Measurements from ENCODE around the gene TEX19. TPM values are rescaled to one million over a fixed set of nuclear protein-coding genes. Genes with fewer than 3 reads are reported as not detected.

TEX19 gene
- total and polyA plus RNA-seq, 9 of the 15 experiments (the other 6 are each of a cell fraction or from before 2014, with no cell fraction given) = 0.10 to 4.9 (median 1.9) TPM

DNA sequence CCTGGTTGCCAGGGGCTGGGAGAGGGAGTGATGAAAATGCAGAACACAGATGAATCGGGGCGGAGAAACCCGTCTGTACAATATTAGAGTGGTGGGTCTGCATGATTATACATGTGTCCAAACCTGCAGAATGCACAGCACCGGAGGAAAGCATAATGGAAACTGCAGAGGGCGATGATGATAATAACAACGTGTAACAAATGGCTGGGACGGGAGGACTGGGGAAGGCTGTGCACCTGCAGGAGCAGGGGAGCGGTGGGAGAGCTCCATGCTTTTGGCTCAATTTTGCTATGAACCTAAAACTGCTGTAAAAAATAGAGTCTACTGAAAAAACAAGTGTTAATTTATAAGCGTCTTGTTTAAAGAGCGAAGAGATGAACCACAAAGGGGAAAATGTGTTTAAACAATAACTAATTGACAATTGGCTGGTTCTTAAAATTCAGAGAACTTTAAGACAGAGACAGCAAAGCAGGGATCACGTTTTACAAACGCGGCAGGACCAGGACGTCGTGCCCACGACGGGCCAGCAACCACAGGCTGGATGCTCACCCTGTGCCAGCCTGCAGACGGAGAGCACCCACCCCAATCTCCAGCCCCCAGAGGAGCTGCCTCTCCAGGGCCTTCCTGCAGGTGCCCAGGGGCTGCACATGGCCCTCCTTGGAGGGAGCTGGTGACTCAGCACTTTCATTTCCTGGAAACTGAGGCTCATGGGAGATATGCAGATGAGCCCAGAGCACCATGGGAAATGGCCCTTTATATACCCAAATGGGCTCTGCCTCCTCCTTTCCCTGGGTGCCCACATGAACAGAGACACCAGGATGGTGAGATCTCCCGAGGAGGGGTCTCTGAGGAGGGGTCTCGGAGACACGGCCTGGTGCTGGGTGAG lies at the start of gene TEX19 (continued):
- TF ChIP-seq ZNF766 (CRISPR knock-in tag; conservative IDR thresholded peaks at IDR 0.05) (0 out of 2 replicates have a peak, but pooled peaks have one; percentile 28), ZNF707 (CRISPR knock-in tag; conservative IDR thresholded peaks at IDR 0.05) (no peak), NEUROD1 (IDR thresholded peaks at IDR 0.05; ENCODE audit: borderline replicate concordance, low read depth, low read length, partially characterized antibody) (no peak), FOXJ2 (tag; IDR thresholded peaks at IDR 0.05) (no peak), ZNF764 (CRISPR knock-in tag; IDR thresholded peaks at IDR 0.05; ENCODE audit: low read depth) (no peak), GABPB2 (CRISPR knock-in tag; conservative IDR thresholded peaks at IDR 0.05) (no peak)

DNA sequence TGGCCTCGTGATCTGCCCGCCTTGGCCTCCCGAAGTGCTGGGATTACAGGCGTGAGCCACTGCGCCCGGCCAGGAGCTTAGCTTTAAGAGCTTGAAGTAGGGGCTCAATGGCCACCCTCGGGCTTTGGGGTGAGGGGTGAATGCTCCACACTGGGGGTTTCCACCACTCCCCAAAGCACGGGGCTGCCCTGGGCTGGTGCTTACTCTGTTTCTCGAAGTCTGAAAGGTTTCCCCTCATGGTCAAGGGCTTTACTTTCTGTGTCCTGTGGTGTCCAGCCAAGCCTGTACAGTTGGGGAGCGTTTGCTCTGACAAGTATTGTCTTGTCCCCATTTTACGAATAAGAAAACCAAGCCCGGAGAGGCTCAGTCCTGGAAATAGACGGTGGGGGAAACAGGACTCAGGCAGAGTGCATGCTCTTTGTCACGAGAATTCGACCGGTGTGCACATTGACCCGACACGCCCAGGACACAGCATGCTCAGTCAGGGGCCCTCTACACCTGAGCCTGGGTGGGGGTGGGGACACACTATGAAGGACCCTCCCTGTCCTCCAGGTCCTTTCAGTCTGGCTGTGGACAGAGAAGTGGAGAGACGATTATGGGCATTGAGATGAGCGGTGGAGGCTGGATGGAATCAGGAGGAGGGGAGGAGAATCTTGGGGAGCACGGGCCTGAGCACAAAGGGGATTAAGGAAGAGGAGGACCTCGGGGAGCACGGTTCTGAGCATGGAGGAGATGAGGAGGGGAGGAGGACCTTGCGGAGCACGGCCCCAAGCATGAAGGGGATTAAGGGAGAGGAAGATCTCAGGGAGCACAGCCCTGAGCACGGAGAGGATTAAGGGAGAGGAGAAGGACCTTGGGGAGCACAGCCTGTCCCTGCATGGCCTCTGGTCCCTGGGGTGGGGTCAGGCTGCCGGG lies 49.1 kb upstream of the TEX19 start:
- Histone ChIP-seq H3K27ac (ENCODE audit: extremely low read depth, low read depth, low read length) (no peak overlapping the region), H3K4me2 (ENCODE audit: insufficient read depth, low read length) (no peak overlapping the region), H3K36me3 (ENCODE audit: control insufficient read depth, insufficient read depth, low read length) (no peaks in the 10 kb centered on the region), H3K4me1 (replicated peaks in 1 of 2; ENCODE audit: control insufficient read depth in 2 of 2, insufficient read depth in 2 of 2, low read length in 2 of 2) (peaks cover 11 to 49% of the 10 kb centered on the region in 2 experiments; a peak in 4 of 5 replicates), H3K27me3 (ENCODE audit: control insufficient read depth in 2 of 2, insufficient read depth in 2 of 2, low read length in 2 of 2) (no peaks in the 10 kb centered on the region), H4K20me1 (replicated peaks; ENCODE audit: control insufficient read depth, insufficient read depth, low read length) (no peaks in the 10 kb centered on the region), H3K9ac (ENCODE audit: insufficient read depth in 1 of 2, low read depth in 2 of 2, low read length in 2 of 2) (peak overlapping the region in 1 of 2 experiments; percentile 46; a peak in 2 of 4 replicates), H3K9me3 (replicated peaks; ENCODE audit: control insufficient read depth, insufficient read depth, low read depth, low read length) (no peaks in the 10 kb centered on the region), H3K79me2 (ENCODE audit: control insufficient read depth, insufficient read depth, low read length) (no peaks in the 10 kb centered on the region), H3K4me3 (no peak overlapping the region), H3K9me1 (ENCODE audit: control insufficient read depth, insufficient read depth, low read length) (no peaks in the 10 kb centered on the region), H2AFZ (ENCODE audit: low read depth, low read length) (0 out of 2 replicates have a peak overlapping the region, but pooled peaks have one; percentile 52)
- no TSS peak for BruUV-seq (replicated peaks)
- intact Hi-C loops (cut with micrococcal nuclease) = no loop called here
- no peak for ATAC-seq
- peak; percentile 37 for FAIRE-seq
- CTCF ChIA-PET (ENCODE audit: low intra/inter-chr PET ratio) = interaction anchor here (0.6 kb wide), 1 partner anchor 274 kb away, joined by 4 read pairs; no protein-coding TSS in a partner anchor
- 46% methylated on average over 22 of the region's 27 CpGs for WGBS (ENCODE audit: insufficient coverage, low coverage, missing lambda C conversion rate)
- in situ Hi-C loops (cut with MboI) = loop anchor here (5.0 kb wide), 1 partner anchor 68 kb away; no protein-coding TSS in a partner anchor
- no peak for DNase-seq (ENCODE audit: extremely low read depth in 1 of 4, low spot score in 3 of 4)
- POLR2A ChIA-PET = no interaction called here
- TF ChIP-seq ZNF263 (CRISPR knock-in tag; IDR thresholded peaks at IDR 0.05; ENCODE audit: borderline replicate concordance) (peak; percentile 99), HNRNPL (IDR thresholded peaks at IDR 0.05; ENCODE audit: low read depth, low read length) (no peak), MCM2 (IDR thresholded peaks at IDR 0.05; ENCODE audit: low read depth) (peak; percentile 82), WHSC1 (IDR thresholded peaks at IDR 0.05; ENCODE audit: low read length) (no peak), TEAD1 (CRISPR knock-in tag; IDR thresholded peaks at IDR 0.05) (no peak)
- TF ChIP-seq, protein P1, sequence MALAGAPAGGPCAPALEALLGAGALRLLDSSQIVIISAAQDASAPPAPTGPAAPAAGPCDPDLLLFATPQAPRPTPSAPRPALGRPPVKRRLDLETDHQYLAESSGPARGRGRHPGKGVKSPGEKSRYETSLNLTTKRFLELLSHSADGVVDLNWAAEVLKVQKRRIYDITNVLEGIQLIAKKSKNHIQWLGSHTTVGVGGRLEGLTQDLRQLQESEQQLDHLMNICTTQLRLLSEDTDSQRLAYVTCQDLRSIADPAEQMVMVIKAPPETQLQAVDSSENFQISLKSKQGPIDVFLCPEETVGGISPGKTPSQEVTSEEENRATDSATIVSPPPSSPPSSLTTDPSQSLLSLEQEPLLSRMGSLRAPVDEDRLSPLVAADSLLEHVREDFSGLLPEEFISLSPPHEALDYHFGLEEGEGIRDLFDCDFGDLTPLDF (CRISPR knock-in tag; IDR thresholded peaks at IDR 0.05) = no peak
- TF ChIP-seq, protein P2, sequence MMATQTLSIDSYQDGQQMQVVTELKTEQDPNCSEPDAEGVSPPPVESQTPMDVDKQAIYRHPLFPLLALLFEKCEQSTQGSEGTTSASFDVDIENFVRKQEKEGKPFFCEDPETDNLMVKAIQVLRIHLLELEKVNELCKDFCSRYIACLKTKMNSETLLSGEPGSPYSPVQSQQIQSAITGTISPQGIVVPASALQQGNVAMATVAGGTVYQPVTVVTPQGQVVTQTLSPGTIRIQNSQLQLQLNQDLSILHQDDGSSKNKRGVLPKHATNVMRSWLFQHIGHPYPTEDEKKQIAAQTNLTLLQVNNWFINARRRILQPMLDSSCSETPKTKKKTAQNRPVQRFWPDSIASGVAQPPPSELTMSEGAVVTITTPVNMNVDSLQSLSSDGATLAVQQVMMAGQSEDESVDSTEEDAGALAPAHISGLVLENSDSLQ (IDR thresholded peaks at IDR 0.05) = peak; percentile 43; the same call in 1 of the 2 replicates
- TF ChIP-seq, protein P3, sequence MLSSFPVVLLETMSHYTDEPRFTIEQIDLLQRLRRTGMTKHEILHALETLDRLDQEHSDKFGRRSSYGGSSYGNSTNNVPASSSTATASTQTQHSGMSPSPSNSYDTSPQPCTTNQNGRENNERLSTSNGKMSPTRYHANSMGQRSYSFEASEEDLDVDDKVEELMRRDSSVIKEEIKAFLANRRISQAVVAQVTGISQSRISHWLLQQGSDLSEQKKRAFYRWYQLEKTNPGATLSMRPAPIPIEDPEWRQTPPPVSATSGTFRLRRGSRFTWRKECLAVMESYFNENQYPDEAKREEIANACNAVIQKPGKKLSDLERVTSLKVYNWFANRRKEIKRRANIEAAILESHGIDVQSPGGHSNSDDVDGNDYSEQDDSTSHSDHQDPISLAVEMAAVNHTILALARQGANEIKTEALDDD (IDR thresholded peaks at IDR 0.05) = no peak
